NCI-H2227 (cell line): Measurements from ENCODE around the gene SGMS1.
"Not testable (repeated sequence)": the region's sequence is repeated elsewhere in the genome, so short reads cannot be mapped to it uniquely, and the experiment has no call there.

Experiments used
- DNase-seq: peaks from one replicate; lab custom pipeline; 2025; ENCODE audit not compliant: unreplicated experiment; lab: John Stamatoyannopoulos, UW

SGMS1 gene

DNA sequence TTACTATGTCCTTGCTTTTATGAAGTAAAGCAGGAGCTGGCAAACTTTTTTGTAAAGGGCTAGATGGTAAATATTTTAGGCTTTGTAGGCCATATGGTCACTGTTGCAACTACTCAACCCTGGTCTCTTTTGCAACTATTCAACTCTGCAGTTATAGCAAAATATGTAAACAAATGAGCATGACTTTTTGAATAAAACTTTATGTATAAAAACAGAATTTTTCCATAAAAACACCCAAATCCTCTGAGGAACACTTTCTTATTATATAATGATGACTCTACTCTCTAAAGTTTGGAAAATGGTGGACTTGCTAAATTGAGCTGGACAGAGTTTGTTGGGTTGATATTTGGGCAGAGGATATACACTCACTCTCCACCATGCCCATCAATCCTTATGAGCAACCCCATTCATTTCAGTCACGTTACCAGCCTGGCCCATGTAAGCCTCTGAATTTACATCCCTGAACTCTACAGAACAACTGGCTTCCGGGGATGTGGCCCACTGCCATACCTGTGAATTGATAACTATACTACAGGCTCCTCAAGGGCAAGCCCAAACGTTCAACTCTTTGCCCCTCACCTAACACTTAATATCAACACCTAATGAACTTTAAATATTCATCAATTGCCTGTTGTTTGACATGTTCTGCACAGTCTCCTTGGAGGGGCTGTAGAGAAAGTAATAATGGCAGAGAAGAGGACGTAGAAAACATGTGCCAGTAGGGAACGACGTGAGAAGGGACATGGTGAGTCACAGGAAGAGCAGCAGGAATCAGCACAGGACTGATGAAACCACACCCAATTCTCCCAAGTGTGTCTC is 37.6 kb downstream of the SGMS1 start:
- DNase-seq, result no peak

DNA sequence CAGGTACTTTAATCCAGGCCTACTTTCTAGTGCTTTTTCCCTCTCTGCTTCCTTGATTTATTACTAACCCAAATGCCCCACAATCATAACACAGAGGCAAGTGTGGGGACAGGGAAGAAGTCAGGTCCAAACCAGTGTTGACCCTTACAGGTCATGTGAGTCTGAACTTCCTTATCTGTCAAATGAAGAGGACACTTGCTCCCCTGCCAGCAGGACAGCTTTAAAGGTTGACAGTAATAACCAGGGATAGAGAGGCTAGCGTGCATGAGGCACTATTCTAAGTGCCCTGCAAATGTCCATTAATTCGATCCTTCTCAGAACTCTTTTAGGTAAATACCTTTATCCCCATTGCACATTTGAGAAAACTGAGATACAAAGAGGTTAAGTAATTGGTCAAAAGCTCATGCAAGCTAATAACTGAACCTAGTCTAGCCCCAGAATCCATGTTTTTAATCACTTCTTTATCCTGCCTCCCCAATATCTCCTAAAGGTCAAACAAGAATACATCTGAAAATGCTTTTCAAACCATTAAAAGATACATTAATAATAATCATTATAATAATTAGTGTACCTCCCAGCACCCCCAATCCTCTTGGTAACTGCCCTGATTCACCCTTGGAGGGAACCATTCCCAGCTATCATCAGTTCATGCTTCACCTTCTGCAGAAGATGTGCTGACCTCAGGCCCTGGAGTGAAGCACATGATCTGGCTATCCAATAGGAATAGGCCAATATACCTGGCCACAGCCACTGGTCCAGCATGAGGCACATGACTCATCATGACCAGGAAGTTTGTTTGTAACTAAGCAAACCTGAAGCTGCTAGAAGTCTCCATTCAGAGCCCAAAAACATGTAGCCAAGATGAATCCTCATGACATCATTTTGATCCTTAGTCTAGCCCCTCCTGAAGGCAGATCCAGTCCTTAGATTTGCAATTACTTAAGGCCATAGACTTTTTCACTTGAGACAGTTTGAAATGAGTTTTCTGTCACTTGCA is 40.7 kb downstream of the SGMS1 start:
- no peak for DNase-seq

DNA sequence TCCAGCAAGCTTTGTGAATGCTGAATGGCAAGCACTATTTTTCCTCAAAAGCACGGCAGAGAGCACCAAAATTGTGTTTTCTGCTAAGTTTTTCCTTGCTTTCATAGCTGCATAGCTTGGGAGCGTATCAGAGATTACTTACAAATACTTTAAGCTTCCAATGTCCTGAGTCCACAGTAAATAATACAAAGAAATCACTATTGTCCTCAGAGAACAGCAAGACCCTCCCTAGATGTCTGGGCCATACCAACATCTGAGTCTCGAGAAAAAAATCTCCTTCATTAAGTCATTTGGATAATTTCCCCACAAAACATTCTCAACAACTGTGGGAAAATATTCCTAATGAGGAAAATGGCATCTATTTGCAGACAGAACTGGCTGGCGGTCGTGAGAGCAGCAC is 41.7 kb downstream of the SGMS1 start:
- no peak for DNase-seq

DNA sequence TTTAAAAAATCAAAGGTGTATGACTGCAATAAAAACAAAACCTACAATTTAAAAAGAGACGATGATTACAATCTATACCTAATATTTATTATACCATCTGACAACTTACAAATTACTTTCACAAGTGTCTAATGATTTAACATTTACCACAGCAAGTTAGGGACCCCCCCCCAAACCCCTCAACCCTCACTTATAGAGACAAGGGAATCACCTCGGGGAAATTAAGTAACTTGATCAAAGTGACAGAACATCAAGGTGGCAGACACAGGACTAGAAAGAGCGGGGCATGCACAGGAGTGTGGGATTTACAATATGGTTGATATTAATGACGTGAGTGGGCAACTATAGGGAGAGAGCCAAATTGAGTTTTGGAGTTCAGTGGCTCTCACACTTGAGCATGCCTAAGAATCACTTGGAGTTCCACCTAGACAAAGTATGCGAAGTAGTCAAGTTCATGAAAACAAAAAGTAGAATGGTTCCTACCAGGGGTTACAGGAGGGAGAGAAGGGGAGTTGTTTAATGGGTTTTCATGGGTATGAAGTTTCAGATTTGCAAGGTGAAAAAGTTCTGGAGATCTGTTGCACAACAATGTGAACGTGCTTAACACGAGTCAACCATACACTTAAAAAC is 43.4 kb downstream of the SGMS1 start:
- DNase-seq, result no peak

DNA sequence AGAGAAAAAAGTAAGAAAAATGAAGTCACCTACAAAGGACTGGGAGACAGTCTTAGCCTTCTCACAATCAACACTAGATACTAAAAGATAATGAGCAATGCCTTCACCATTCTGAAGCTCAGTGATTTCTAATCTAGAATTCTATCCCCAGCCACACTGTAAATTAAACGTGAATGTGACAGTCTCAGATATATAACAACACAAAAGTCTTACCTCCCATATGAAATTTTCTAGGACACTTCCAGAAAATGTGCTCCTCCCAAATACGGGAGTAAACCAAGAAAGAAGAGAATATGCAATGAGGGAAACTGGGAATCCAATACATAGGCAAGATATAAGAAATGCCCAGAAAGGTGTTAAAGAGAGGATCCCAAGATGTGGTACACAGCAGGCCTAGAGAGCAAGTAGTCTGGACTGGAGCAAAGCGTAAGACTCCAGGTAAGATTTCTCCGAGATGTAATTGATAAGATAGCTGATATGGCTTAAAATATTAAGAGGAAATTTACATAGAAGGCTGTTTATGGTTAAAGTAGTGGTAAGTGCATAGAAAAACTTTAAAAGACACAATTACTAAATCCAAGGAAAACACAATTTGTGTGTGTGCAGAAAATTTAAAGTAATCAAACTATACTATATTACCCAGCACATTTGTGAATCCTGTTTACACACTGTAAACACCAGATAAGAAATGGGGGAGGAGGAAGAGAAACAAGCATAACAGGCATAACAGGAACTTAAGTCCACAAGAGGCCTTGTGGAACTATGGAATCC is 44.1 kb downstream of the SGMS1 start:
- no peak for DNase-seq

DNA sequence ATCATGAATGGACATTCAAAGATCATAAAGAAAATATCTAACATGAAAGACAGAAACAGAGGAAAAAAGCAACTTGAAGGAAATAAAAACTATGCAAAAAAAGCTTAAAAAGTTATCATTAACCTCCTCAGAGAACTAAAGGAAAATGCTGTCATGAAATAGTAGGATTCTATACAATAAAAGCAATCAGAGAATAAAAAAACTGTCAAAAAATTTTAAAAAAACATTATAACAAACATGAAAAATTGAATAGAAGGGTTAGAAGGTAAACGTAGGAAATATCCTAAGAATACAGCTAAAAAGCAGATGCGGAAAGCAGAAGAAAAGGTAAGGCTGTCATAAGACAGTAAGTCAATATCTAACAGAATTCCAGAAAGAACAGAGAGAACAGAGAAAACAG is 44.8 kb downstream of the SGMS1 start:
- DNase-seq, result no peak

DNA sequence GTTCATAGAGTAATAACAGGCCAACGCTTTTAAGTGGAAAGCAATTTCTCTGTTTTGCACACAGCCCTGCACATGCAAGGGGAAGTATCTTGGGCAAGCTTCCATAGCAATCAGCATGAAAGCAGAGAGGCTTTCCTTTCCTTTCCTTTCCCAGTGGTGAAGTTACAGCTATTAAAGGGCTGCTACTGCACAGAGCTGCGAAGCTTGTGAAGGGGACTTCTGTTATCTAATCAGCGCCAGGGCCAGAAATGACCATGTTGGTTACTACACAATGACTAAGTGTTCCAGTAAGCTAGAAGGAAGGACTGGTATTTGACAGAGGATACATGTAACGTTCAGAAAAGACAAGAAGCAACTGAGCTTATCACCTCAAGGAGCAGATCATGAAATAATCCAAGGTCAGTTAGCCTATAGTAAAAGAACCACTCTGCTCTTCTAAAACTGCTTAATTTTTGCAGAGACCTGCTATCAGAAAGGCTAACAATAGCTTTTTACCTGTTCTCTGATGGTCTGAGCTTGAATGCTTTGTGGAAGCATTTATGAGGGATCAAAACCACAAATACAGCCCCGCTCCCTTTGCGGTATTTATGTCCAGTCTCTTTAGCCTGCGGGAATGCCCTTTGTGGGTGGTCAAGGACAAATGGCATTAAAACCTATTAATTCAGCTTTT is 45.9 kb downstream of the SGMS1 start:
- DNase-seq, result peak; percentile 57

DNA sequence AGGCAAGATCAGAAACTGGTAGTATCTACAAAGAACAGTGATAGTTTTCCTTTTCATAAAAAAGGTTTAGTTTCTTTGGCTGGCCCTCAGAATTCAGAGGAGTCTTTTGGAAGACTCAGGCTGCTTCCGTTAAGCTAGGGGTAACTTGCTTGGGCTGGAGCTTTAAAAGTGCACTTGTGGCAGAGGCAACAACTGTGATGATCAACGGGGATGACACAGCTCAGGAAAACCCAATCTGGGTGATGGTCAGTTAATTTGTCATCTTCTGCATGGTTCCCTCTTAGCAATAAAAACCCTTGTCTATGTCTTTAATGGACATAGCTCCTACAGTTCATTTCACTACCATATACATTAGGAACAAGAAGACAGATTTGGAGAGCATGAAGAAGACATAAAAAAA is 46.7 kb downstream of the SGMS1 start:
- DNase-seq, result no peak

DNA sequence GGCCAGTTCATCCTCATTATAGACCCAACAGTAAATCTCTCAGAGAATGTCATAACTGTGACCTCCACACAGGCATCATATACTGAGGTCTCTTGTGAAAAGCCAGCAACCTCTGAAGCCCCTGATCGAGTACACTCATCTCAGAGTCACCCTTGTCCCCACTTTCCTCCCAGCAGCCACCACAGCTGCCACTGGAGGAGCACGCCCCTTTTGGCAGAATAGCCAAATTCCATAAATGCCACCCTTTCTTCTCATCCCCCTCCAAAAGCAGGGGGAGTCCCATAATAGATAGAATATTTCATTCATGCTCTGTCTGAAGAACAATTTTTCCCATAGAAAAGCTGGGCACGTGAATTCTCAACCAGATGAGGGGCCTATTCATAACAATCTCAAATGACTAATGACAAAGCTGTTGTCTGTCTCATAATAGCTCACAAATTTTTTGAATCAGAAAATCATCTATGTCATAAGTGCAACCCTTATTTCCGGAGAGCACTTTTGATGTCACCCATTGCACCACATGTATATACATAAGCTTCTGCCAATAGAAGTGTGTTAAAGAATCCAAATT is 47.4 kb downstream of the SGMS1 start:
- no peak for DNase-seq

DNA sequence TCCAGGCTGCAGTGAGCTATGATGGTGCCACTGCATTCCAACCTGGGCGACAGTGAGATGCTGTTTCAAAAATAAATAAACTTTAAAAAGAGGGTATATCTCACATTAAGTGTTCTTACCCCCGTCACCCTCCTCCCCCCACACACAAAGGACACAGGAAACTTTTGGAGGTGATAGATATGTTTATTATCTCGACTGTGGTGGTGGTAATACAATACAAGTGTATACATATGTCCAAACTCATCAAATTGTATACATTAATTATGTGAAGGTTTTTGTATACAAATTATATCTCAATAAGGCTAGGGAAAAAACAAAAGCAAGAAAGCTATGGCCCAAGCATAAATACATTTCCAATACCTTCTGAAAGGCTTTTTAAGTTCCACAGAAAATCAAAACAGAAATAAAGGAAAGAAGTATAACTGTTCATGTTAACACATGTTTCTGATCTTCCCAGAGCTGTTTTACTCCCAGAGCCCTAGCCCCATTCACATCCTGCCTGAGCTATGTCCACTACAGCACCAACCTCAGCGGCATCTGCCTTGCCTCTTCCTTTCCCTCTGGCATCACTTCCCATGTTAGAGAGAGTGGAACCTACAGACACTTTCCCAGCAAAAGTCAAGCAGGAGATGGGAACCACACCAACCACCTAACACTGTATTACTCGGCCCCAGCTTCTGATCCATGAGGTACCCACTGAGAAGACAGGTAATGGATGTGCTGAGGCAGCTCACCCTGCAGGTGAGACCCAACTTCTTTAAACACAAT is 48.1 kb downstream of the SGMS1 start:
- DNase-seq, result no peak

DNA sequence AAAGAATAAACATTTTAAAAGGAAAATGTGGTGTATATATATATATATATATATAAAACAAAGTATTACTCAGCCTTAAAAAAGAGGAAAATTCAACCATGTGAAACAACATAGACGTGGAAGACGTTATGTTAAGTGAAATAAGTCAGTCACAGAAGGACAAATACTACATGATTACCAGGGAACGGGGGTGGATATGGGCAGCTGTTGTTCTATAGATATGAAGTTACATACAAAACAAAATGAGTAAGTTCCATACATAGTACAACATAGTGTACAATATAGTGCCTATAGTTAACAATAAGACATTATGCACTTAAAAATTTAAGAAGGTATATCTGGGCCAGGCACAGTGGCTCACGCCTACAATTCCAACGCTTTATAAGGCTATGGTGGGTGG is 48.8 kb downstream of the SGMS1 start:
- no peak for DNase-seq

DNA sequence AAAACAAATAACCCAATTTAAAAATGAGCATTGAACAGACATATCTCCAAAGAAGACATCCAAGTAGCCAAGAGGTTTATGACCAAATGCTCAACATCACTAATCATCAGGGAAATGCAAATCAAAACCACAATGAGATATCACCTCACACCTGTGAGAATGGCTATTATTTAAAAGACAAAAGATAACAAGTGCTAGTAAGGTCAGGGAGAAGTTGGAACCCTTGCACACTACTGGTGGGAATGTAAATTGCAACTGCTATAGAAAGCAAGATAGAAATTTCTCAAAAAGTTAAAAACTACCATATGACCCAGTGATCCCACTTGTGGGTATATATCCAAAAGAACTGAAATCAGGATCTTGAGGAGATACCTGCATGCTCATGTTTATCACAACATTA is 49.5 kb downstream of the SGMS1 start:
- no peak for DNase-seq

DNA sequence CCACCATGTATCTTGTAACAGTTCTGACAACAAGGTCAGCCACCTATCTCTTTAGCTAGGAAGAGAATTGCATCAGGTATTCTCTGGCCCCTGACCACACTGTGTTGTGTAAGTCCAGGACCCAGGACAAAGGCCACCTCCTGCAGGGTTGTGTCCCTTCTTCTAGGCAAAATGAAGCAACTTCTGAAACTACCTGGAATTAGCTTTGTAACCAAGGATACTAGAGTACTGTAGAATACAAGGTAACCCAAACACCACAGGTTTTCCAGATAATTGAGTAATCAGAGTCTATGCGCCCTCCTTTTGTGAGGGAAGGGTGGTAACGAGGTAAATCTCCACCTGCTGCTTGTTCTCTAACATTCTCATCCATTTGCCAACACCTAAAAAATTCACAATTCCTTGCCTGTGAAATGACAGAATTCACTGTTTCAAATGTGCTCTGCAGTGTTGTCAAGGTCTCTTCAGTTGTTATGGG is 51.7 kb downstream of the SGMS1 start:
- DNase-seq, result no peak

DNA sequence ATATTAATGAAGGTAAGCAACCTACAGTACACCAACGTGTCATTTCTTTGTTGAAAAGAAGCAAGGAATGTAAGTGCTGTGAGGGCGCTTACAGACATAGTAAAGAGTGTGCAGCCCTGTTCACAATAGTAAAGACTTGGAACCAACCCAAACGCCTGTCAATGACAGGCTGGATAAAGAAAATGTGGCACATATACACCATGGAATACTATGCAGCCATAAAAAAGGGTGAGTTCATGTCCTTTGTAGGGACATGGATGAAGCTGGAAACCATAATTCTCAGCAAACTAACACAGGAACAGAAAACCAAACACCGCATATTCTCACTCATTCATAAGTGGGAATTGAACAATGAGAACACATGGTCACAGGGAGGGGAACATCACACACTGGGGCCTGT is 55.0 kb downstream of the SGMS1 start:
- DNase-seq, result not testable (repeated sequence)

DNA sequence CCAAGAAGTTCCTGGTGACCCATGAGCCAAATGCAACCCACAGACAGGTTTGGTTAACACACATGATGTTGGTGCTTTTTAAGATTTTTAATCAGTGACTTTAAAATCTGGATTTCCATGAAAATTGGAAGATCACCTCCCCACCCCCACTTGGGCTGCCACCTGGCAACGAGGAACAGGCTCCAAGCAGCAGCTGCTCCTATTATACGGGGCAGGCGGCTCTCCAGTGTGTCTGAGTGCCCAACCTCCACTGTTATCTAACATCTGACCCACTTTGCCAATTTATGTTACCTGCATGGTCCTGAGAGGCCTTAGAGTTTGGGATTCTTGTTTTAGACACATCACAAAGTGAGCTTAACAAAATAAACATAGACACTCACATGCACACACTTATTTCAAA is 56.4 kb downstream of the SGMS1 start:
- no peak for DNase-seq

DNA sequence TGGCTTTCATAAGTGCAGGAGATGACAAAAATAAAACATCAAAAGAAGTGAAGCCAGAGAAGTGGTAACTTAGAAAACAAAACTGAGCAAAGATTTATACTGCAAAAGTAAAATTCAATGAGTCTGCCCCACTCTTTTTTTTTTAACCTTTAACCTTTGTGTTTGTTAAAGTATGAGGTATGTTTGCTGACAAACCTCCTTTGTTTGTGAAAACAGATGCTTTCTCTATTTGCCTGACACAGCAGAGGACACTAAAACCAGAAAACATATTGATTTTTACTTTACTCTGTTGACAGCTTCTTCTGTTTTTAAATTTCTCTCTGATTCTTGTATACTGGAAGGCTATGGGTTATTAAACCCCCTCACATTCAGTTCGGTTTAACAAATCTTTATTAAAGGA is 57.6 kb downstream of the SGMS1 start:
- no peak for DNase-seq

DNA sequence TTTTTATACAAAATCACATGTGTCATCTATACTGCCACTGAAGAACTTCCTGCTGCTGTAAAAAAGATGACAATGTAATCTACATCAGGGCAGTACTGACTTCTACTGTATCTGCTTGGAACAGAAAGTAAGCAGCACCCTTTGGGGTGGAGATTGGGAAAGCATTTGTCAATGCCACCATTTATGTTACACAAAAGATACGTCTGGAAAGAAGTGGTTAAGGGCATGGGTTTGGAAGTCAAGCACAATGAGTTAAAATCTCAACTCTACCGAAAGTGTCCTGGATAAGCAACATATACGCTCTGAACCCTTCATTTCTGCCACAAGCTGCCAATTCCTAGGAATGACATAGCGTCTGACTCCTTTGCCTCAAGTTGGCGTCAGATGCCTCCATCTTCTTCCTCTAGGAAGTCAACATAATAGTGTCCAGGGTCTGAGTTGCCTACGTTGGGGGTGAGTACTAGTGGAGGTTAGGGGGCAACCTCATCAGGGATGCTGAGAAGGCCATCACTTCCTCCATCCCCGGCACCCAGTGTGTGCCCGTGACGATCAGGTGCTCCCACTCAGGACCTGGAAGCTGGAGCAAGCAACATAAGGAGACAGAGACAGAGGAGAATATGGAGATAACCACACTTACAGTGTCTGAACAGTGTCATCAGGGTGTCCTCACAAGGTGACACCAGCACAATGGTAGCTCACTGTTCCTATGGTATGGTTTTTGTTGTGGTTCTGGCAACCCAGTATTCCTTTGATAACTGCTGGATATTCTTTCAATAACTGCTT is 58.3 kb downstream of the SGMS1 start:
- DNase-seq, result no peak

DNA sequence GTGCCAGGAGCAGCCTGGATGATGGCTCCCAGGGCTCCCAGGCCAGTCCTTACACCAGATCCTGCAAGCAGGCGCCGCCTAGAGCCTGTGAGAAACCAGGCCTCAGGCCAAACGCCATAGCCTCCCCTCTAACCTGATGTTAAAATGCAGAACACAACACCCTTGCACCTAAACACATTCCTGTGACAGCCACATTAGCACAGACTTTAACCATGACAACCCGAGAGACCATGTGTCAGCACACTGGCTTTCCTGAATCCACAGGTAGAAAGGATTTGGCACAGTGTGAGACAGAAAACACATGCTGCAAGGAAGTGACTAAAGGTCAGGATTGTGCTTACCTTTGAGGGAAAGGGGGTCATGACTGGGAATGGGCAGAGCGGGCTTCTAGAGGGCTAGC is 59.9 kb downstream of the SGMS1 start:
- DNase-seq, result no peak
